ENCODE measurements around the gene HYAL1.

Gene HYAL1

GRCh38 chr3:50350527-50351322, 47.4 kb upstream of the HYAL1 start, which contains the start of the genes CYB561D2 and NPRL2 (continued):
- TF ChIP-seq ZNF518A (tag by site-specific recombination; conservative IDR thresholded peaks at IDR 0.05; ENCODE audit: low read depth) (peak; percentile 82), ZBTB21 (tag by site-specific recombination; IDR thresholded peaks at IDR 0.05) (peak; percentile 65; the same call in 1 of the 2 replicates), HIC1 (tag by site-specific recombination; IDR thresholded peaks at IDR 0.05) (peak; percentile 92), ZNF37A (tag by site-specific recombination; IDR thresholded peaks at IDR 0.05) (no peak), GLIS1 (tag by site-specific recombination; IDR thresholded peaks at IDR 0.05) (0 out of 2 replicates have a peak, but pooled peaks have one; percentile 11), SCRT2 (tag by site-specific recombination; IDR thresholded peaks at IDR 0.05) (peak; percentile 80), ZNF837 (tag by site-specific recombination; IDR thresholded peaks at IDR 0.05) (no peak), SETDB1 (IDR thresholded peaks at IDR 0.05; ENCODE audit: insufficient read length, low read length) (peak; percentile 10), ZNF157 (tag by site-specific recombination; IDR thresholded peaks at IDR 0.05) (no peak), ZNF274 (IDR thresholded peaks at IDR 0.05; ENCODE audit: low read length) (no peak), ZNF274 (tag by site-specific recombination; IDR thresholded peaks at IDR 0.05; ENCODE audit: borderline replicate concordance) (no peak), KLF10 (tag by site-specific recombination; IDR thresholded peaks at IDR 0.05) (peak; percentile 77), GLIS2 (tag by site-specific recombination; IDR thresholded peaks at IDR 0.05) (no peak), ZNF777 (tag by site-specific recombination; IDR thresholded peaks at IDR 0.05; ENCODE audit: borderline replicate concordance) (no peak), ZNF510 (tag by site-specific recombination; IDR thresholded peaks at IDR 0.05; ENCODE audit: insufficient replicate concordance) (no peak), GLI4 (tag by site-specific recombination; IDR thresholded peaks at IDR 0.05) (no peak), ZFP41 (tag by site-specific recombination; IDR thresholded peaks at IDR 0.05; ENCODE audit: borderline replicate concordance) (no peak), ZBTB44 (tag by site-specific recombination; IDR thresholded peaks at IDR 0.05) (no peak), BCL6B (tag by site-specific recombination; IDR thresholded peaks at IDR 0.05) (no peak), ZNF169 (tag by site-specific recombination; IDR thresholded peaks at IDR 0.05) (no peak), ZNF626 (tag by site-specific recombination; IDR thresholded peaks at IDR 0.05) (no peak), ZNF514 (tag by site-specific recombination; IDR thresholded peaks at IDR 0.05) (no peak)
- TF ChIP-seq, protein P1, sequence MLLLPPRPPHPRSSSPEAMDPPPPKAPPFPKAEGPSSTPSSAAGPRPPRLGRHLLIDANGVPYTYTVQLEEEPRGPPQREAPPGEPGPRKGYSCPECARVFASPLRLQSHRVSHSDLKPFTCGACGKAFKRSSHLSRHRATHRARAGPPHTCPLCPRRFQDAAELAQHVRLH (tag by site-specific recombination; IDR thresholded peaks at IDR 0.05) = peak; percentile 77; the same call in 1 of the 2 replicates
- TF ChIP-seq, protein P2, sequence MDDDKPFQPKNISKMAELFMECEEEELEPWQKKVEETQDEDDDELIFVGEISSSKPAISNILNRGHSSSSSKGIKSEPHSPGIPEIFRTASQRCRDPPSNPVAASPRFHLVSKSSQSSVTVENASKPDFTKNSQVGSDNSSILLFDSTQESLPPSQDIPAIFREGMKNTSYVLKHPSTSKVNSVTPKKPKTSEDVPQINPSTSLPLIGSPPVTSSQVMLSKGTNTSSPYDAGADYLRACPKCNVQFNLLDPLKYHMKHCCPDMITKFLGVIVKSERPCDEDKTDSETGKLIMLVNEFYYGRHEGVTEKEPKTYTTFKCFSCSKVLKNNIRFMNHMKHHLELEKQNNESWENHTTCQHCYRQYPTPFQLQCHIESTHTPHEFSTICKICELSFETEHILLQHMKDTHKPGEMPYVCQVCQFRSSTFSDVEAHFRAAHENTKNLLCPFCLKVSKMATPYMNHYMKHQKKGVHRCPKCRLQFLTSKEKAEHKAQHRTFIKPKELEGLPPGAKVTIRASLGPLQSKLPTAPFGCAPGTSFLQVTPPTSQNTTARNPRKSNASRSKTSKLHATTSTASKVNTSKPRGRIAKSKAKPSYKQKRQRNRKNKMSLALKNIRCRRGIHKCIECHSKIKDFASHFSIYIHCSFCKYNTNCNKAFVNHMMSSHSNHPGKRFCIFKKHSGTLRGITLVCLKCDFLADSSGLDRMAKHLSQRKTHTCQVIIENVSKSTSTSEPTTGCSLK (tag by site-specific recombination; IDR thresholded peaks at IDR 0.05) = no peak
- TF ChIP-seq, protein P3, sequence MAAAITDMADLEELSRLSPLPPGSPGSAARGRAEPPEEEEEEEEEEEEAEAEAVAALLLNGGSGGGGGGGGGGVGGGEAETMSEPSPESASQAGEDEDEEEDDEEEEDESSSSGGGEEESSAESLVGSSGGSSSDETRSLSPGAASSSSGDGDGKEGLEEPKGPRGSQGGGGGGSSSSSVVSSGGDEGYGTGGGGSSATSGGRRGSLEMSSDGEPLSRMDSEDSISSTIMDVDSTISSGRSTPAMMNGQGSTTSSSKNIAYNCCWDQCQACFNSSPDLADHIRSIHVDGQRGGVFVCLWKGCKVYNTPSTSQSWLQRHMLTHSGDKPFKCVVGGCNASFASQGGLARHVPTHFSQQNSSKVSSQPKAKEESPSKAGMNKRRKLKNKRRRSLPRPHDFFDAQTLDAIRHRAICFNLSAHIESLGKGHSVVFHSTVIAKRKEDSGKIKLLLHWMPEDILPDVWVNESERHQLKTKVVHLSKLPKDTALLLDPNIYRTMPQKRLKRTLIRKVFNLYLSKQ (tag by site-specific recombination; IDR thresholded peaks at IDR 0.05; ENCODE audit: borderline replicate concordance) = no peak
